T-helper 2 cell (primary cell): ENCODE measurements around the gene CHL1.

ENCODE experiments used
- DNase-seq, 5 experiments: peaks; one replicate each; pipeline versions ENCODE4 v3.0.0 to v3.0.0-alpha.2; 2012 to 2022

CHL1 gene

DNA sequence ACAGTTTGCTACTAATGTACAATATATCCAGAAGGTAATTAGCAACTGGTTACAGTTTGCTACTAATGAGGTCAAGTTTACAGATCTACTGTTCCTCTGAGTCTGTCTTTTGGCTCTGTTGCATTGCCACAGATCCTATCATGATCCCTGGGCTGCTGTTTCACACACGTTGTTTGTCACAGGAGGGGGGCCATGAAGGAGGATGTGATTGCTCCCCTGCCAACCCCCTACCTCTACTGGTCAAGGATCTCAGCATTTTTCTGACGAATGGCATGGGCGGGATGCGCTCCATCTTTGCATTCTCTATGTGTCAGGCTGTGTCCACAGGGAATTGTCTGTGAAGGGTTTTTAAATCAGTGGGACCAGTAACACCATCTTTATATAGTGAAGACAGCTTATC, 91.9 kb downstream of the CHL1 start:
- DNase-seq = no peak

DNA sequence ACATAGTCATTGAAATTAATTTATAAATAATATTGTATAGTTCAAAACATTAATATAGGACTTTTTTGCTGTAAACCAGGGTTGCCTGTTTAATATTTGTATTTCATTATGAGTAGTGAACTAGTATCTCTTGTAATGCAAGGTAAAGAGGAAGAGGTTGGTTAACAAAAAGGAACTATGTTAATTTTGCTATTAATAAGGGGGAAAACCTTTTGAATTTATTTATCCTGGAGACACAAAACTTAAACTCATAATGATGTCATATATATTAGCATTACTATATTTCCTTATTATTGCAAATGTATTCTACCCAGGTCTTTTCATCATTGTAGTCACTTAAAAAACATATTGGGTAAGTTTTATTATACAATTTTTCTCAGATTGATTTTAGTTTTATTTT, 94.5 kb downstream of the CHL1 start:
- DNase-seq = no peak

GRCh38 chr3:291646-292436, 95.3 kb downstream of the CHL1 start:
- DNase-seq = no peak

- no peak for DNase-seq
Measured at GRCh38 chr3:294096-294495, 97.5 kb downstream of the CHL1 start.

- DNase-seq = no peak
Measured at GRCh38 chr3:294581-294980, 98.0 kb downstream of the CHL1 start.

GRCh38 chr3:295166-295565, 98.6 kb downstream of the CHL1 start:
- no peak for DNase-seq

DNA sequence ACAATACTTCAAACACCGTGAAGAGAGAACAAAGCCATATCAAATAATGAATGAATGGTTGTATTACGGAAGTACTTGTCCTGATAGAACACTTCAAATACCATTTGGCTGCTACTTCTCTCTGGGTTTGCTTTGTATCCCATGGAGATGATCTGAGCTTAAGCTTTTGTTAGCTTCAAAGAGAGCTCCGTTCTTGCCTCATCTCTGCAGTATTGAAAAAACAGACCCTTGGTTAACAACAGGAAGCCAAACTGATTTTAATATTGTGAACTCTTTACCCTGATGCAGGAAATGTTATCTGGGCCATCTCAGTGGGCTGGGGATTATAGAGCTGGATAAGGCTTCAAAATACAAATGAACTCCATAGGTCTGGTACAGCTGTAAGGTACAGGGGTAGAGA, 101.0 kb downstream of the CHL1 start:
- DNase-seq = no peak

- DNase-seq = no peak
Measured at GRCh38 chr3:299590-300301, 103.2 kb downstream of the CHL1 start.

DNA sequence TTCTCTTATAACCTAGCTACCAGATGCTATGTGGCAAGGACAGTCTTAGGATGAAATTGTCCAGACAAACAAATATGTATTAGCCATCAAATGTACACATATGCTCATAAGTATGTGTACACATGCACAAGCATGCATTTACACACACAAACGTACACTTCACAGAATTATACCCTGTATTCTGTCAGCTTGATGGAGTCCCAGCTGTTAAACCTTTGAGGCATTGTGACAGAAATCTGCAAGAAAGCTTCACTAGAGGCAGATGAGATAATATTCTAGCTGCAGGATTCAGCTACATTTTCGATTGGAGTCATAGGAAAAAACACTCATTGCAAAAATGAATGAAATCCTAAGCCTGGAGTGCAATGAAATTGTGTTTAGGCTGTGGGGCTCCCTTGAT, 110.6 kb downstream of the CHL1 start:
- no peak for DNase-seq

DNA sequence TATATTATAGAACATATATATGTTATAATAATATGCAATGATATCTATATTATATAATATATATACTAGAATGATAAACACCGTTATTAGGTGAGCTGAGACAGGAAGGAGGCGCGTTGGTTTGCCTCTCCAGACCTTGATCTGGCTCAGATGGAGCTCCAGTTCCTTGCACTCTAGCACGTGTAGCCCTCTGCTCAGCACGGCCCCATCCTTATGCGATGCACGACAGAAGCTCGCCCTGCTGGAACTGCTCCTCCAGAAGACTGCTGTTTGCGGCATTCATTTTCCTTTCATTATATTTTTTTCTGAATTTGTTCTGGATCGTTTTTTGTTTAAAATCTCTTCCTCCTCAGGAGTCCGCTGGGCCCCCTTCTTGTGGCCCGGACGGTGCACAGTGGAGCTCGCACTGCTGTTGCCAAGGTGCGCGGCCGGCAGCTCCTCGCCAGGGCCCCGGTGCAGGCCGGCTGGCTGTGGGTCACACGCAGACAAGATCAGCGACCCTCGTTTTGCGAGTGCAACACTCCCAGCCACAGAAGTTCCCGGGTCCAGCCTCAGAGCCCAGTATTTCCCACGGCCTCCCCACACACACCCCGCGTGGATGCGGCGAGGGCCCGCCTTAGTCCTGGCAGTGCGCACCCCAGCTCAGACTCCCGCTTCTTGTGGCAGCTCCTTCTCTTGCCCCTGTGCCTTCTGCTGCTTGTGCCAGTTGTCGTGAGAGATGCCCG, 112.2 kb downstream of the CHL1 start:
- DNase-seq = no peak

GRCh38 chr3:312160-312733, 115.7 kb downstream of the CHL1 start:
- no peak for DNase-seq

- DNase-seq = no peak
Measured at GRCh38 chr3:312911-313310, 116.3 kb downstream of the CHL1 start.

GRCh38 chr3:317012-317411, 120.4 kb downstream of the CHL1 start:
- no peak for DNase-seq

DNA sequence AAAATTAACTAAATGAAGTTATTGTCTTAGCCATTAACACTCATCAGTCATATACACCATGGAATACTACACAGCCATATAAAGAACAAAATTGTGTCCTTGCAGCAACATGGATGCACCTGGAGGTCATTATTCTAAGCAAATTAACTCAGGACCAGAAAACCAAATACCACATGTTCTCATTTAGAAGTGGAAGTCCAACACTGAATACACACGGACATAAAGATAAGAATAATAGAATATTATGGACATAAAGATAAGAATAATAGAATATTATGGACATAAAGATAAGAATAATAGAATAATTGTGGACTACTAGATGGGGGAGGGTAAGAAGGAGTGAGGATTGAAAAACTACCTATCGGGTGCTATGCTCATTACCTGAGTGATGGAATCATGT, 122.3 kb downstream of the CHL1 start:
- DNase-seq = no peak

DNA sequence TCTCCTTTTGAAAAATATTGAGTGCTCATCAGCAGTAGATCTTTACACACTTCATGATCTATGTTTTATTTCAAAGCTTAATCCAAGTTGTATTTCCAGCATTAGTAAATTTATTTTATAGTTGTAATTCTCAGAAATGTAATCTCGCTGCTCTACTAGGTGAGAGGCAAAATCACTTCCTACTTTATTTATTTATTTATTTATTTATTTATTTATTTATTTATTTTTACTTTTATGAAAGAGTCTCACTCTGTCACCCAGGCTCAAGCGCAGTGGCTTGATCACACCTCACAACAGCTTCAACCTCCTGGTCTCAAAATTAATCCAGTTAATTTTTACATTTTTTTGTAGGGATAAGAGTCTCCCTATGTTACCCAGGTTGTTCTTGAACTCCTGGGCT, 127.9 kb downstream of the CHL1 start:
- no peak for DNase-seq

GRCh38 chr3:325495-325894, 128.9 kb downstream of the CHL1 start:
- DNase-seq = no peak

GRCh38 chr3:330494-331115, 134.0 kb downstream of the CHL1 start:
- DNase-seq = no peak

- DNase-seq = no peak
Measured at GRCh38 chr3:331881-332280, 135.3 kb downstream of the CHL1 start.

GRCh38 chr3:332701-333100, 136.1 kb downstream of the CHL1 start:
- DNase-seq = no peak

DNA sequence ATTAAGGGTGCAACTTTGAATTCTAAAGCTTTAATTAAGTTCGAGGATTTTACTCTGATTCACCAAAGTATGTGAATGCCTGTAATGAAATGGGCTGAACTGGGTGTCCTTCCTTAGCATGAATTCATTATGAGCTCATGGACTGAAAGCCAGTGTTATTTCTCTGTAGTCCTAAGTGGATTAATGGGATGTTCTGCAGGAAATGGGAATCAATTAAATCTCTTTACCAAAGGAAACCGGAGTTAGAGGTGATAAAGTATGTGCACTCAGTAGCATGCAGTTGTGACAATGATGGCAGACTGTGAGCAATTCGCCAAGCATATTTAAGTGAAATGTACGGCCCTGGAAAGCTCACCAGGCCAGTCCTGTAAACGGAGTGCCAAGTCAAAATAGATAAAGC, 138.7 kb downstream of the CHL1 start:
- DNase-seq = no peak

- no peak for DNase-seq
Measured at GRCh38 chr3:339351-339750, 142.8 kb downstream of the CHL1 start.

DNA sequence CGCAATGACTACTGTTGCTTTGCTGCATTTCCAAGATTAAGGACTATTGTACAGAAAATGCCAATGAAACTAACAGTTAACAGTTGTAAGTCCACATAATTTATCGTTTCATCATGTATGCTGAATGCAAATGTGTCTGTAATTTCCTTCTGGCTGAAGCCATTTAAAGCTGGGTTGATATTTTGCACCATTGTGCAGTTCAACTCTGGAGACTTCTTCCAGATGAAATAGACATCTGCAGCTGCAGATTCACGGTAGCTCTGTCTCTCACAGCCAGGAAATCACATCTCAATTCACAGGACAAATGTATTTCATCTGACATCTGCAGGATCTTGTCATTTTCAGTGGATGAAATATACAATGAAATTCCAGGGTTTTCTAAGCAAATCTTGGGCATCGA, 145.4 kb downstream of the CHL1 start:
- no peak for DNase-seq

- DNase-seq = no peak
Measured at GRCh38 chr3:346186-346585, 149.6 kb downstream of the CHL1 start.
